ENCODE results near the gene SGMS1.
A peak's percentile ranks its signal among the peaks of the same experiment; 100 is the strongest.
"Not testable (repeated sequence)": the region's sequence is repeated elsewhere in the genome, so short reads cannot be mapped to it uniquely, and the experiment has no call there.

The SGMS1 gene

GRCh38 chr10:50456719-50457118, 167.0 kb downstream of the SGMS1 start:
- DNase-seq (ENCODE audit: low read depth) = no peak
- H3K4me3 ChIP-seq (ENCODE audit: low read length) = no peak overlapping the region
- TF ChIP-seq, protein P1, sequence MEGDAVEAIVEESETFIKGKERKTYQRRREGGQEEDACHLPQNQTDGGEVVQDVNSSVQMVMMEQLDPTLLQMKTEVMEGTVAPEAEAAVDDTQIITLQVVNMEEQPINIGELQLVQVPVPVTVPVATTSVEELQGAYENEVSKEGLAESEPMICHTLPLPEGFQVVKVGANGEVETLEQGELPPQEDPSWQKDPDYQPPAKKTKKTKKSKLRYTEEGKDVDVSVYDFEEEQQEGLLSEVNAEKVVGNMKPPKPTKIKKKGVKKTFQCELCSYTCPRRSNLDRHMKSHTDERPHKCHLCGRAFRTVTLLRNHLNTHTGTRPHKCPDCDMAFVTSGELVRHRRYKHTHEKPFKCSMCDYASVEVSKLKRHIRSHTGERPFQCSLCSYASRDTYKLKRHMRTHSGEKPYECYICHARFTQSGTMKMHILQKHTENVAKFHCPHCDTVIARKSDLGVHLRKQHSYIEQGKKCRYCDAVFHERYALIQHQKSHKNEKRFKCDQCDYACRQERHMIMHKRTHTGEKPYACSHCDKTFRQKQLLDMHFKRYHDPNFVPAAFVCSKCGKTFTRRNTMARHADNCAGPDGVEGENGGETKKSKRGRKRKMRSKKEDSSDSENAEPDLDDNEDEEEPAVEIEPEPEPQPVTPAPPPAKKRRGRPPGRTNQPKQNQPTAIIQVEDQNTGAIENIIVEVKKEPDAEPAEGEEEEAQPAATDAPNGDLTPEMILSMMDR (conservative IDR thresholded peaks at IDR 0.05; ENCODE audit: low read length) = no peak

DNA sequence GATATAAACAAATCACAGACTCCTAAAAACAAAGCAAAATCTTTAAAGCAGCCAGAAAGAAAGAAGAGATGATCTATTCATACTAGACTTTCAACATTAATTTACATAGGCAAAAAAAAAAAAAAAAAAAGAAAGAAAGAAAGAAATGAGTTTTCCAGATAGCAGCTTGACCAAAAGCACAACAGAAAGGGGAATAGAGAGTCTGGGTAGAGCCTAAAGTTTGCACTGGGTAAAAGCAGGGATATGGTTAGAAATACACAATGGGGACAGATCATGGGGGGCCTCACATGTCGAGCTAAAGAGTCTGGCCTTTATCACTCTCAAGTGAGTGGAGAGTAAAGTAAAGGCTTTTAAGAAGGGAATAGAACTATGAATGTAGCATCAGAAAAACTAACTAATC, 169.8 kb downstream of the SGMS1 start:
- H3K4me3 ChIP-seq (ENCODE audit: low read length) = no peak overlapping the region
- TF ChIP-seq, protein P1 (conservative IDR thresholded peaks at IDR 0.05; ENCODE audit: low read length) = no peak
- DNase-seq (ENCODE audit: low read depth) = no peak

- no peak overlapping the region for H3K4me3 ChIP-seq (ENCODE audit: low read length)
- TF ChIP-seq, protein P1 (conservative IDR thresholded peaks at IDR 0.05; ENCODE audit: low read length) = no peak
- no peak for DNase-seq (ENCODE audit: low read depth)
Measured at GRCh38 chr10:50452603-50453002, 171.2 kb downstream of the SGMS1 start.

DNA sequence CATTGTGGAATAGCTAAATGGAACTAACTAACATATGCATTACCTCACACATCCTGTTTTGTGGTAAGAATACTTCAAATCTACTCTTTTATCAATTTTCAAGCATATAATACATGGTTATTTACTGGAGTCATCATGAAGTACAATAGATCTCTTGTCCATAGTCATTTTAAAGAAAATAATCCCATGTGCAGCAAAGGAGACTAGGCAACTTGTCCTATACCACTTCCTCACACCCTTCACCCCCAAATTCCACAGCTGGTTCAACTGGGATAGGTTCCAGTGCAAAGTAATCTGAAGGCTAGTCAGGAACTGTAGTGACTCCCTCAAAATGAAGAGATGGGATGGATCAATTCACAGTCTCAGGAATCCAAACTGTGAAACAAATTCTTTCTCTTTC, 176.1 kb downstream of the SGMS1 start:
- TF ChIP-seq, protein P1 (conservative IDR thresholded peaks at IDR 0.05; ENCODE audit: low read length) = no peak
- DNase-seq (ENCODE audit: low read depth) = no peak
- H3K4me3 ChIP-seq (ENCODE audit: low read length) = no peak overlapping the region

- not testable (repeated sequence) for DNase-seq (ENCODE audit: low read depth); H3K4me3 ChIP-seq (ENCODE audit: low read length)
Measured at GRCh38 chr10:50445777-50446176, 178.0 kb downstream of the SGMS1 start.

GRCh38 chr10:50440489-50440888, 183.3 kb downstream of the SGMS1 start:
- no peak for DNase-seq (ENCODE audit: low read depth)
- TF ChIP-seq, protein P1 (conservative IDR thresholded peaks at IDR 0.05; ENCODE audit: low read length) = no peak
- no peak overlapping the region for H3K4me3 ChIP-seq (ENCODE audit: low read length)

DNA sequence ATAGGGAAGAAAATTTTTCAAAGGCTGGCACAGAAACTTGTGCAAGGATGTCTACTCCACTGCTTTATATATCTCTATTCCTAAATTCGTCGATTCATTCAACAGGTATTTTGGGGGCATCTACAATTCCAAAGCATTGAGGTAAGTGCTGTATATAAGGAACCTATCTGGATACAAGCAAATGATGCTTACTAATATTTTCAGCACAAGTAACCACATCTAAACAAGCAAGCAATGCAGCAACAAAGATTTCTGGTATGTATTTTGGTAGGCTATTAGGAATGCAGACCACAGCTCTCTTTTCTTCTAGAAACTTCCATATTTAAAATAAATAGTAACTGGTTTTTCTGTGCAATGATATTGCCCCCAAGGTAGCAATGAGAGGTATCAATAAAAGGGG, 183.9 kb downstream of the SGMS1 start:
- TF ChIP-seq, protein P1 (conservative IDR thresholded peaks at IDR 0.05; ENCODE audit: low read length) = no peak
- no peak overlapping the region for H3K4me3 ChIP-seq (ENCODE audit: low read length)
- peak; percentile 52 for DNase-seq (ENCODE audit: low read depth)

GRCh38 chr10:50439187-50439586, 184.6 kb downstream of the SGMS1 start:
- no peak overlapping the region for H3K4me3 ChIP-seq (ENCODE audit: low read length)
- TF ChIP-seq, protein P1 (conservative IDR thresholded peaks at IDR 0.05; ENCODE audit: low read length) = no peak
- no peak for DNase-seq (ENCODE audit: low read depth)
